KOPT-K1 (cell line): ENCODE results near the gene TMEM252.

Experiments used
- H3K27ac ChIP-seq: fragments of 200-600 bp; sonication (generic); 2 replicates; pipeline ENCODE4 v1.5.1; 2016; ENCODE audit warnings: antibody characterized with exemption, mild to moderate bottlenecking, low read depth, low read length; ENCODE audit not compliant: poor library complexity, severe bottlenecking
- H3K36me3 ChIP-seq: fragments of 200-600 bp; sonication (generic); 2 replicates; pipeline ENCODE4 v1.5.1; 2017; ENCODE audit warnings: antibody characterized with exemption, mild to moderate bottlenecking, low read length, moderate library complexity; ENCODE audit not compliant: insufficient read depth
- H3K9me3 ChIP-seq: fragments of 200-600 bp; sonication (generic); 2 replicates; pipeline ENCODE4 v1.5.1; 2017; ENCODE audit warnings: antibody characterized with exemption, low read length, mild to moderate bottlenecking; ENCODE audit not compliant: insufficient read depth, poor library complexity, severe bottlenecking

The TMEM252 gene

GRCh38 chr9:68540712-68541535 is at the start of gene TMEM252:
Gene TMEM252 (minus strand): TSS chr9:68540883. CDS start chr9:68540814, 69 bp downstream.
- Histone ChIP-seq H3K9me3 (no peaks in the 10 kb centered on the region), H3K27ac (no peak within 1 kb of the TSS), H3K36me3 (no peaks in the 10 kb centered on the region)

GRCh38 chr9:68585034-68585761 is 44.5 kb upstream of the TMEM252 start:
- Histone ChIP-seq H3K36me3 (no peaks in the 10 kb centered on the region), H3K9me3 (no peaks in the 10 kb centered on the region), H3K27ac (no peak overlapping the region)

DNA sequence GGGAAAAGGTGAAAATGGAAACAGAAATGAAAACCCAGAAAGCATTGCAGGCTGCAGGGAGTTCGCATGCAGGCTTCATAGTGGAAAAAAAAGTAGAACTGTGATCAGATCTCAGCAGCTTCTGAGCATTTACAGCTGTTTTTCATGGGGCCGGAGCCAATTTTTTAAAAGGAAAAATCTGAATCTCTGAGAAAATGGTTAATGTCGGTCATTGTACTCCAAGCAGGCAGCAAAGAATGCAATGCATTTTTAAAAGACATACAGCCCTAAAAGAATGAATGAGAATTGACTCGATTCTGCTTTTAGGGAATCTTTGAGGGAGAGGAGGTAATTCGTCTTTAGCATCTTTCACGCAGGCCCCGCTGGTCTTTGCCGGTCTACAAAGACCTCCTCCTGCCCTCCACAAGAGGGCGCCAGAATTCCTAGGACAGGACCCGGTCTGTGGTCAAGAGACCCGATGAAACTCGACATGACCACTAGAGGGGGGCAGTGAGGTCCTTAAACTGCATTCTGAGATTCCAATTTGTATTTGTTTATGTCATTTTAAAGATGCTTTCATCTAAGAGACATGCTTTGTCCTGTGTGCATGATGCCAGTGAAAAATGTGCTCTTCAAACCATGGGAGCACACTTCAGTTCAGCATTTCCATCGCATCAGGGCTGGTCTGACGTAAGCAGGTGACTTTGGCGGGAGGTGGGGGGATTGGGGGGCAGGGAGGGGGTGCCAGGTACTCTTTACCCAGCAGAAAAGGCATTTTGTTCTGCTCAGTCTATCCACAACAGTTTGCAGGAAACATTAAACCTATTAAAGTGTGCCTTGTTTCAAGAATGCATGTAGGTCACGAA is 43.7 kb upstream of the TMEM252 start:
- Histone ChIP-seq H3K36me3 (no peaks in the 10 kb centered on the region), H3K9me3 (no peaks in the 10 kb centered on the region), H3K27ac (no peak overlapping the region)

DNA sequence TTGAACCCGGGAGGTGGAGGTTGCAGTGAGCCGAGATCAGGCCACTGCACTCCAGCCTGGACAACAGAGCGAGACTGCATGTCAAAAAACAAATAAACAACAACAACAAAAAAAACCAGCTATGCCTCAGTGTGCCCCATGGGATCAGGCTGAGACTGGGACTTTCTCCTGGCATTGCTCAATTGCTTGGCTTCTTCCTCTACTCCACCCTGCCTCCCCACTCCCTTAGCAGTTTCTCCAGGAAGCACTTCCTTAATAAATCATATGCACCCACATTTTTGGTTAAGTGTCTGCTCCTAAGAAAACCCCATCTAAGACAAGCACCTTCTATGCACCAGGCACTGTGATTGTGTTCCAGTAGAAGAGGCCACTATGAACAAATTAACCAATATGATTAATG is 41.0 kb upstream of the TMEM252 start:
- H3K36me3 ChIP-seq = no peaks in the 10 kb centered on the region
- no peak overlapping the region for H3K27ac ChIP-seq
- no peaks in the 10 kb centered on the region for H3K9me3 ChIP-seq

GRCh38 chr9:68577774-68578591 is 37.3 kb upstream of the TMEM252 start:
- Histone ChIP-seq H3K36me3 (no peaks in the 10 kb centered on the region), H3K9me3 (no peaks in the 10 kb centered on the region), H3K27ac (no peak overlapping the region)

DNA sequence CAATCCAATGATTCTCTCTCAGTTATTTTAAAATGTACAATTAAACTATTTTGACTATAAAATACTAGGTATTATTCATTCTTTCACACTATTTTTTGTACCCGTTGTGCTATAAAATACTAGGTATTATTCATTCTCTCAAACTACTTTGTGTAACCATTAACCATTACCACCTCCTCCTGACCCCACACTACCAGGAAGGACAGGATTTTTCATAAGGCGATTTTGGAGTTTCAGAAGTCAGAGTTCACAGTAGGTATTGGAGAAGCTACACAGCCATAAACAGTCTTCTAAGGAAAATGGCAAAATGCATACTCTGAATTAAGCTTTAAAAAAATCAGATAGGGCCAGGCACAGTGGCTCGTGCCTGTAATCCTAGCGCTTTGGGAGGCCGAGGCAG is 35.1 kb upstream of the TMEM252 start:
- no peaks in the 10 kb centered on the region for H3K9me3 ChIP-seq
- H3K27ac ChIP-seq = no peak overlapping the region
- no peaks in the 10 kb centered on the region for H3K36me3 ChIP-seq

GRCh38 chr9:68574150-68574549 is 33.5 kb upstream of the TMEM252 start:
- H3K36me3 ChIP-seq = no peaks in the 10 kb centered on the region
- H3K27ac ChIP-seq = no peak overlapping the region
- no peaks in the 10 kb centered on the region for H3K9me3 ChIP-seq

GRCh38 chr9:68567565-68567964 is 26.9 kb upstream of the TMEM252 start:
- no peak overlapping the region for H3K27ac ChIP-seq
- no peaks in the 10 kb centered on the region for H3K9me3 ChIP-seq
- H3K36me3 ChIP-seq = no peaks in the 10 kb centered on the region

- H3K9me3 ChIP-seq = no peaks in the 10 kb centered on the region
- H3K27ac ChIP-seq = no peak overlapping the region
- no peaks in the 10 kb centered on the region for H3K36me3 ChIP-seq
These were observed 21.8 kb upstream of the TMEM252 start for GRCh38 chr9:68562461-68562860.

DNA sequence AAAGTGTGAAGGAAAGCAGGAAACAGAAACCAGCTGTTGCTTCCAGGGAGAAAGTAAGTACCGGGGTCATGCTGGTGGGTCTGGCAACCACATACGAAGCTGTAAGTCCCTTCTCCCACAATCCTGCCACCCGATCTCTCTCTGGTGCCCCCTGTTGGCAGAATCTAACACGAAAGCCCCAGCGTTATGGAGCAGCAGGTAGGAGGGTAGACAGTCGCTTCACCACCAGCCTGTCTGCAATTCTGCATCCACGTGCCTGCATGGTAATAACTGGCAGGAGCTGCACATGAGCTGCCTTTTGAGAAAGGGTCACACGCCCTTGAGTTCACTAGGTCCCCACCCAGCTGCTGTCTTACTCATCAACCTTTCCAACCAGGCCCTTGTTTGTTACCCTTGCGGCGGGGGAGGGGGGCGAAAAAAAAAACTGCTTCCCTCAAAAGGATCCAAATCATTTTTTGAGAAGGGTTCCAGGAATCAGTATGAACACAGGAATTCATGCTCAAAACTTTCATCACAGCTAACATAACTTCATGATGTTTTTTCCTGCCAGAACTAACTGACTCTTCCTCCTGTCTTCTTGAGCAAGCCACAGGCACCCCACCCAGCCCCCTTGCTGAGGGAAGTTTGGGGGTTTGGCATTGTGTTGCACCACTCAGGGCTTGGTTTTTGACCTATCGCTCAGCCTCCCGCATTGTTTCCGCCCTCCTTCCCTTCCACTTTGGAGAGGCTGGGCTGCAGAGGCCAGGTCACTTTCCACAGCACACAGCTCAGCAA is 19.6 kb upstream of the TMEM252 start:
- Histone ChIP-seq H3K27ac (no peak overlapping the region), H3K9me3 (no peaks in the 10 kb centered on the region), H3K36me3 (no peaks in the 10 kb centered on the region)

GRCh38 chr9:68558545-68558944 is 17.9 kb upstream of the TMEM252 start:
- H3K27ac ChIP-seq = no peak overlapping the region
- no peaks in the 10 kb centered on the region for H3K36me3 ChIP-seq
- no peaks in the 10 kb centered on the region for H3K9me3 ChIP-seq

GRCh38 chr9:68555437-68556150 is 14.9 kb upstream of the TMEM252 start:
- Histone ChIP-seq H3K9me3 (no peaks in the 10 kb centered on the region), H3K36me3 (no peaks in the 10 kb centered on the region), H3K27ac (no peak overlapping the region)

- no peaks in the 10 kb centered on the region for H3K9me3 ChIP-seq
- H3K27ac ChIP-seq = no peak overlapping the region
- no peaks in the 10 kb centered on the region for H3K36me3 ChIP-seq
These were observed 12.2 kb upstream of the TMEM252 start for GRCh38 chr9:68552700-68553476.
